Colonic mucosa (tissue), 4 donors: ENCODE results near the gene PLCL1. TPM values are rescaled to one million over a fixed set of nuclear protein-coding genes. Genes with fewer than 3 reads are reported as not detected.

Experiments
- DNase-seq: peaks from one replicate; pipeline ENCODE4 v3.0.0-alpha.2; 2020
- H3K27ac ChIP-seq: fragments of 200-600 bp; one replicate; pipeline ENCODE4 v1.8.0; 2021
- H3K27me3 ChIP-seq: fragments of 200-600 bp; one replicate; pipeline ENCODE4 v1.8.0; 2021
- H3K36me3 ChIP-seq: fragments of 200-600 bp; one replicate; pipeline ENCODE4 v1.8.0; 2021
- H3K4me1 ChIP-seq: fragments of 200-600 bp; one replicate; pipeline ENCODE4 v1.8.0; 2021; ENCODE audit warnings: mild to moderate bottlenecking
- H3K4me3 ChIP-seq: fragments of 200-600 bp; one replicate; pipeline ENCODE4 v1.8.0; 2021
- H3K9ac ChIP-seq, 2 donors: one replicate each; pipeline ENCODE4 v1.7.0; 2013; ENCODE audit warnings: control low read depth in 2 of 2, low read depth in 2 of 2, low read length in 2 of 2
- H3K9me3 ChIP-seq: fragments of 200-600 bp; one replicate; pipeline ENCODE4 v1.8.0; 2021
- CTCF ChIP-seq: fragments of 200-600 bp; IDR thresholded peaks from one replicate; pipeline ENCODE4 v1.8.0; 2022; ENCODE audit warnings: antibody characterized with exemption, mild to moderate bottlenecking
- intact Hi-C: fragments of 100-400 bp; cut with DNase I; formaldehyde crosslinking; loops from one replicate; pipeline ENCODE4 v1.14.1; 2022
- total RNA-seq, 2 donors: library from RNA; stranded (reverse); fragmentation: NEBNext Ultra II Directional in 1 of 2; extraction: Animal tissue kit (Norgen Biotek cat#: 25700) in 1 of 2; gene quantifications; one replicate each; pipeline ENCODE4 v1.2.1, GENCODE V29; 2021
- donor health status: healthy.
- donor health status: DM: no; HTN: no; CAD: no.
- donor health status: DM: no; HTN: no; CAD: no.

The PLCL1 gene
- total RNA-seq, 2 donors from 2014 or later, result 0.30 to 1.3 TPM

DNA sequence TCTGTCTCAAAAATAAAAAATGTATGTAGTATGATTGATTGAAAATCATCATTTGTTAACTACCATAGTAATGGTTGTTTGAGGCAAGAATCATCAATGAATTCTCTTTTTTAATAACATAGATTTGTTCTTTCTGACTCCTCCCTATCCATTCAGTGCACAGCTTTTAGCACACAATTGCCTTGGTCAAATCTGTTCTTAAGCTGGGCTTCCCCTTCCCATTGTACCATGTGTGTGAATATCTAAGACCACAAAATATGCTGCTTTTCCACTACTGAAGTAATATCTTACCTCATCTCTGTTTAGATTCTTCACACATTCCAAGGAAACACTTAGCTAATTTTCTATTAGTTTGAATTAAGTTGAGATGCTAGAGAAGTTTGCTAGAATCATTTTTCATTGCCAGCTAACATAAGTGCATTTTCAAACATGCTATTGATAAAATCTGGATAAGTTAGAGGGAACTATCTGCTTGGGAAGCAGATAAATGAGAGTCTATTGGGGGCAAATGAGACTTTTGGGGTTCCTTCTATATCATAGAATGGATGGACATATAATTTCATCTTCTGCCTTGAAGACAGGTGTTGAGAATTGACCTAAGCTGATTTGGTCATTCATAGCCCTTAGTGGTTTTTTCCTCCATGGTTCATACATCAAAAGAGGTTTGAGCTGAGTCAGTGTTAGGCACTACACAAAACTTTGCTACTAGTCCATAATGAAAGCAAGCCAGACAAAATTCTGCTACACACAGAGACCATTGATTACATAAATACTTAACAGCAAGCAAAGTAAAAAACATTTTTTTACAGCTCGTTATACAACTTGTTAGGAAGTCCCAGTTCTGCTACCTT lies 231.9 kb downstream of the PLCL1 start:
- H3K9me3 ChIP-seq, result no peaks in the 10 kb centered on the region
- intact Hi-C loops, result no loop called here
- no peaks in the 10 kb centered on the region for H3K4me1 ChIP-seq
- no peak for DNase-seq
- no peak overlapping the region for H3K27ac ChIP-seq
- TF ChIP-seq CTCF, result no peak
- H3K36me3 ChIP-seq, result no peaks in the 10 kb centered on the region
- no peak overlapping the region for H3K9ac ChIP-seq
- no peak overlapping the region for H3K4me3 ChIP-seq
- no peaks in the 10 kb centered on the region for H3K27me3 ChIP-seq

DNA sequence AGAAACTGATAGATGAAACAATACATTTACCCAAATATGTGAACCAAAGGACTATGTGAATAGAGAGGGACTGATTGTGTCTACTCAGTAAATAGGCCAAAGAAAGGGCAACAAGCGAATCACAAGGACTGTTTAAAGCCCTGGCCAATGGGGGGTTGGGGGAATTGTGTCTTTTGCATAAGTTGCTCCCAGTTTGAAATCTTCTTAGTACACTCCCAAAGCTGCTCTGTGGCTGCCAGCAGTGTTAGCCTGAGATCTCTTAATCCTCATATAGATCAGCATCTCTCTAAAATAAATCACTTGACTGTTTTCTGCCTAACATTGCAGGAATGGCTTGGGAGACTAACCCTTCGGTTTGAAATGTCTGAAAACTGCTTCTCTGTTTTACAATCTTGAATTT lies 236.4 kb downstream of the PLCL1 start:
- H3K4me3 ChIP-seq, result no peak overlapping the region
- no peak for TF ChIP-seq CTCF
- H3K9me3 ChIP-seq, result no peaks in the 10 kb centered on the region
- no peak for DNase-seq
- no peaks in the 10 kb centered on the region for H3K27me3 ChIP-seq
- no peaks in the 10 kb centered on the region for H3K4me1 ChIP-seq
- H3K27ac ChIP-seq, result no peak overlapping the region
- no peaks in the 10 kb centered on the region for H3K36me3 ChIP-seq
- intact Hi-C loops, result no loop called here
- no peak overlapping the region for H3K9ac ChIP-seq

GRCh38 chr2:198042189-198042588 lies 237.8 kb downstream of the PLCL1 start:
- Histone ChIP-seq H3K4me1 (no peaks in the 10 kb centered on the region), H3K9me3 (no peaks in the 10 kb centered on the region), H3K36me3 (no peaks in the 10 kb centered on the region), H3K27me3 (no peaks in the 10 kb centered on the region), H3K4me3 (no peak overlapping the region), H3K27ac (no peak overlapping the region), H3K9ac (no peak overlapping the region)
- no peak for DNase-seq
- intact Hi-C loops, result no loop called here
- no peak for TF ChIP-seq CTCF

GRCh38 chr2:198044777-198045176 lies 240.4 kb downstream of the PLCL1 start:
- DNase-seq, result no peak
- H3K27me3 ChIP-seq, result no peaks in the 10 kb centered on the region
- no peak overlapping the region for H3K9ac ChIP-seq
- no peaks in the 10 kb centered on the region for H3K9me3 ChIP-seq
- no peaks in the 10 kb centered on the region for H3K36me3 ChIP-seq
- no peaks in the 10 kb centered on the region for H3K4me1 ChIP-seq
- no peak overlapping the region for H3K4me3 ChIP-seq
- TF ChIP-seq CTCF, result no peak
- H3K27ac ChIP-seq, result no peak overlapping the region
- intact Hi-C loops, result no loop called here

DNA sequence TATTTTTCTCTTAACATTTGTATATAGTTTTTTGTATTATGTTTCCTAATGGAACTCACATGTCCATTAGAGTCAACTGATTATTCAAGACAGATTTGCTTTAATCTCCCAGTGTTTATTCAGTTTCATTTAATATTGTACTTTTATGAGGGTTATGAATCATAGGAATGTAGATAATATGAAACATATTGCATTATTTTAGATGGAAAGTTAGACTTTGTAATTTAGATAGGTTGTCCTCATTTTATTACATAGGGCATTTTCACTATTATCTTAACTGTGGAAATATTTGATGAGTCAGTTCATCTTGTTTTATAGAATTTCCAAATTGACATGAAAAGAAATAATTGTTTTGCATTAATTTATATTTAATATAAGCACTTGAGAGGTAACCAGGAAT lies 240.8 kb downstream of the PLCL1 start:
- Histone ChIP-seq H3K9ac (no peak overlapping the region), H3K4me1 (no peaks in the 10 kb centered on the region), H3K9me3 (no peaks in the 10 kb centered on the region), H3K27me3 (no peaks in the 10 kb centered on the region), H3K4me3 (no peak overlapping the region), H3K27ac (no peak overlapping the region), H3K36me3 (no peaks in the 10 kb centered on the region)
- no peak for DNase-seq
- intact Hi-C loops, result no loop called here
- TF ChIP-seq CTCF, result no peak
